ENCODE results near the gene TEDDM1.

Gene TEDDM1

DNA sequence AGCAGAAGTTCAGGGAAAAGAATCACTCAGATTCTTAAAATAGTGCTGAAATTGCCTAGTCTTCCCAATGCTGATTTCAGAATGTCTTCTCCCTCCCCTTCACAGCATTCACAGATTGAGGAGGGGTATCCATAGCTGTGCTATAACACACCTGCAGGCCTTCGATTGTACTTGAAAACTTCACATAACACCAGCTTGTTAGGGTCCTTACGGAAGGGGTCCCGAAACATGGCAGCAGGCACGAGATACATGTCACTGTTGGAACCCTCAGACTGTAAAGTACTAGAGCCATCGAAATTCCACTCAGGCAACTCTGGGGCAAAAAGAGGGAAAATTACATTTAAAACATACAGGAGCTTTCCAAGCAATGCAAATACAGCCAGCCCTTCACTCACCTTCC, 13.5 kb downstream of the TEDDM1 start:
- Histone ChIP-seq H3K36me3 (ENCODE audit: insufficient read depth, insufficient read length, low read length) (peaks cover 88% of the 10 kb centered on the region), H3K9ac (ENCODE audit: insufficient read length, low read depth) (no peak overlapping the region), H3K9me3 (ENCODE audit: insufficient read depth, low read length) (no peaks in the 10 kb centered on the region), H3K4me3 (ENCODE audit: insufficient read length, low read depth) (no peak overlapping the region), H3K27me3 (ENCODE audit: insufficient read depth, insufficient read length) (no peaks in the 10 kb centered on the region), H3K4me1 (ENCODE audit: insufficient read depth, insufficient read length) (no peaks in the 10 kb centered on the region)
- TF ChIP-seq YY1 (IDR thresholded peaks at IDR 0.05; ENCODE audit: insufficient read depth, insufficient read length): no peak
- TF ChIP-seq ZNF274 (IDR thresholded peaks at IDR 0.05; ENCODE audit: low read depth, low read length): no peak
- no peak for TF ChIP-seq SUZ12 (IDR thresholded peaks at IDR 0.05; ENCODE audit: extremely low read depth, insufficient read depth, insufficient read length)
- no peak for DNase-seq (ENCODE audit: low read depth, low spot score)

GRCh38 chr1:182385885-182386853, 14.3 kb downstream of the TEDDM1 start:
- no peak overlapping the region for H3K4me3 ChIP-seq (ENCODE audit: insufficient read length, low read depth)
- TF ChIP-seq YY1 (IDR thresholded peaks at IDR 0.05; ENCODE audit: insufficient read depth, insufficient read length) (no peak), ZNF274 (IDR thresholded peaks at IDR 0.05; ENCODE audit: low read depth, low read length) (no peak), SUZ12 (IDR thresholded peaks at IDR 0.05; ENCODE audit: extremely low read depth, insufficient read depth, insufficient read length) (no peak)
- no peaks in the 10 kb centered on the region for H3K4me1 ChIP-seq (ENCODE audit: insufficient read depth, insufficient read length)
- H3K9me3 ChIP-seq (ENCODE audit: insufficient read depth, low read length): no peaks in the 10 kb centered on the region
- H3K9ac ChIP-seq (ENCODE audit: insufficient read length, low read depth): no peak overlapping the region
- DNase-seq (ENCODE audit: low read depth, low spot score): no peak
- H3K27me3 ChIP-seq (ENCODE audit: insufficient read depth, insufficient read length): no peaks in the 10 kb centered on the region
- peaks cover 92% of the 10 kb centered on the region for H3K36me3 ChIP-seq (ENCODE audit: insufficient read depth, insufficient read length, low read length)

- H3K4me1 ChIP-seq (ENCODE audit: insufficient read depth, insufficient read length): no peaks in the 10 kb centered on the region
- no peaks in the 10 kb centered on the region for H3K27me3 ChIP-seq (ENCODE audit: insufficient read depth, insufficient read length)
- no peak overlapping the region for H3K4me3 ChIP-seq (ENCODE audit: insufficient read length, low read depth)
- H3K9ac ChIP-seq (ENCODE audit: insufficient read length, low read depth): no peak overlapping the region
- TF ChIP-seq ZNF274 (IDR thresholded peaks at IDR 0.05; ENCODE audit: low read depth, low read length) (no peak), YY1 (IDR thresholded peaks at IDR 0.05; ENCODE audit: insufficient read depth, insufficient read length) (no peak), SUZ12 (IDR thresholded peaks at IDR 0.05; ENCODE audit: extremely low read depth, insufficient read depth, insufficient read length) (no peak)
- peaks cover 79% of the 10 kb centered on the region for H3K36me3 ChIP-seq (ENCODE audit: insufficient read depth, insufficient read length, low read length)
- no peak for DNase-seq (ENCODE audit: low read depth, low spot score)
- H3K9me3 ChIP-seq (ENCODE audit: insufficient read depth, low read length): no peaks in the 10 kb centered on the region
These were observed 16.0 kb downstream of the TEDDM1 start for GRCh38 chr1:182384387-182384960.

GRCh38 chr1:182383934-182384333, 16.5 kb downstream of the TEDDM1 start:
- Histone ChIP-seq H3K4me1 (ENCODE audit: insufficient read depth, insufficient read length) (no peaks in the 10 kb centered on the region), H3K36me3 (ENCODE audit: insufficient read depth, insufficient read length, low read length) (peaks cover 74% of the 10 kb centered on the region), H3K9ac (ENCODE audit: insufficient read length, low read depth) (no peak overlapping the region), H3K4me3 (ENCODE audit: insufficient read length, low read depth) (no peak overlapping the region), H3K9me3 (ENCODE audit: insufficient read depth, low read length) (no peaks in the 10 kb centered on the region), H3K27me3 (ENCODE audit: insufficient read depth, insufficient read length) (no peaks in the 10 kb centered on the region)
- TF ChIP-seq YY1 (IDR thresholded peaks at IDR 0.05; ENCODE audit: insufficient read depth, insufficient read length) (no peak), SUZ12 (IDR thresholded peaks at IDR 0.05; ENCODE audit: extremely low read depth, insufficient read depth, insufficient read length) (no peak), ZNF274 (IDR thresholded peaks at IDR 0.05; ENCODE audit: low read depth, low read length) (no peak)
- no peak for DNase-seq (ENCODE audit: low read depth, low spot score)

DNA sequence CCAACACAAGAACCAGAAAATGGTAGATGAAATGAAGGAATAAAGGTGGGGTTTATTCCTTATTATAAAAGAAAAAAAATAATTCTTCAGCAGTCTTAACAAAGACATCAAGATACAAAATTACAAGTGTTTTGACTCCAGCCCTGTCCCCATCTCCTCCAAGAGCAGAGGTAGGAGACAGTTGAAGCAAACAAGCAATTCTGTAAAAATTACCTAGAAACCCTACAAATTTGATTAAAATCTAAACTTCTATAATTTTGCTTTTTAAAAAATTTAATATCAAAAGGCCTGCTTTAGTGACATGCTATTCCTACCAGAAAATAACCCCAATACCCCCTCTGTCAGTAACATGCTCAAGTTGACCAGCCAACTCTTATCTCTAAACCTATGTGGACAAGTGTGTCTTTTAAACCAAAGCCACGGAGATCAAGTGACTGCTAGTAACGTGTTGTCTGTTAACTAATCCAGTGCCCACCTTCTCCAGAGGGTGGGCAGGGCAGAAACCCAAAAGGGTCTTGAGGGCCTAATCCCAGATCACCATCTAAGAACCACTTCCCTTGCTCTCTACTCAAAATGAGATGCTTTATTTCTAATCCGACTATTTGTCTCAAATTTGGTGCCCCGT, 17.3 kb downstream of the TEDDM1 start:
- H3K9ac ChIP-seq (ENCODE audit: insufficient read length, low read depth): no peak overlapping the region
- H3K36me3 ChIP-seq (ENCODE audit: insufficient read depth, insufficient read length, low read length): peaks cover 66% of the 10 kb centered on the region
- no peaks in the 10 kb centered on the region for H3K4me1 ChIP-seq (ENCODE audit: insufficient read depth, insufficient read length)
- DNase-seq (ENCODE audit: low read depth, low spot score): no peak
- no peak for TF ChIP-seq SUZ12 (IDR thresholded peaks at IDR 0.05; ENCODE audit: extremely low read depth, insufficient read depth, insufficient read length)
- no peak for TF ChIP-seq YY1 (IDR thresholded peaks at IDR 0.05; ENCODE audit: insufficient read depth, insufficient read length)
- no peak for TF ChIP-seq ZNF274 (IDR thresholded peaks at IDR 0.05; ENCODE audit: low read depth, low read length)
- H3K27me3 ChIP-seq (ENCODE audit: insufficient read depth, insufficient read length): no peaks in the 10 kb centered on the region
- H3K4me3 ChIP-seq (ENCODE audit: insufficient read length, low read depth): no peak overlapping the region
- no peaks in the 10 kb centered on the region for H3K9me3 ChIP-seq (ENCODE audit: insufficient read depth, low read length)

DNA sequence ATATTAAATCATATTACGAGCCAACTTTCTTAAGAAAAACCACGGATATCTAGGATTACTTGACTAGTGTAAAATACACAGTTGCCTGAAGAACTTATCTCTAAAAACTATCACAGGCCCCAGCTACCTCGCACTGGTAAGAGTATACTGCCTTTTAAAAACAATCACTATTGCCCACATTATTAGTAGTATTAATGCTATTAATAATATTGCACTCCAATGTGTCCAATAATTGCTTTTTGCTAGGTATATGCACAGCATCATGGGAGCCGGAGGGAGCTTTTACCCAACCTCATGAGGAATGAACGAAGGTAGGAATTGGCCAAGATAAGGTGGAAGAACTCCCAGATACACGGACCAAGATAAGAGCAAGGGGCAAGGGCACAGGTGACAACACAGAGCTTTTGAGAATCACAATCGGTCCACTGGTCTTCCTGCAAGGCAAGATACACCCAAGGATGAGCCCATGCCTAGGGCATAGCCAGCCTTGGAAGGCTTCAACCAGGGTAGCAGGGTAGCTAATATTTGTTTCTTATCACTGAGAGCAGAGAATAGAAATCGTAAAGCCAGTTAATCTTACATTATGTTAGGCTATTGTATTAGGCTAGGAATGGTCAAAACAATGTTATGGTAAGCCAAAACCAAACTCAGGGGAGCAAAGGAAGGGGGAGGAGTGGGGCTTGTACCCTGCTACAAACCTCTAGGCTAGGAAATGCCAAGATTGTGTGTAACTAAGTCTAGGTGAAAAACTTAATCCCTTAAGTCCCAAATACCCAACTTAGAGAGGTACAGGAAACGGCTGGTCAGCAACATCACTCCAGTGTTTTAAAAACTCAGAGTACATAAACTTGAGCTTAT, 18.3 kb downstream of the TEDDM1 start:
- peaks cover 56% of the 10 kb centered on the region for H3K36me3 ChIP-seq (ENCODE audit: insufficient read depth, insufficient read length, low read length)
- no peak overlapping the region for H3K4me3 ChIP-seq (ENCODE audit: insufficient read length, low read depth)
- no peak overlapping the region for H3K9ac ChIP-seq (ENCODE audit: insufficient read length, low read depth)
- no peaks in the 10 kb centered on the region for H3K9me3 ChIP-seq (ENCODE audit: insufficient read depth, low read length)
- H3K4me1 ChIP-seq (ENCODE audit: insufficient read depth, insufficient read length): no peaks in the 10 kb centered on the region
- TF ChIP-seq SUZ12 (IDR thresholded peaks at IDR 0.05; ENCODE audit: extremely low read depth, insufficient read depth, insufficient read length) (no peak), YY1 (IDR thresholded peaks at IDR 0.05; ENCODE audit: insufficient read depth, insufficient read length) (no peak), ZNF274 (IDR thresholded peaks at IDR 0.05; ENCODE audit: low read depth, low read length) (no peak)
- DNase-seq (ENCODE audit: low read depth, low spot score): no peak
- no peaks in the 10 kb centered on the region for H3K27me3 ChIP-seq (ENCODE audit: insufficient read depth, insufficient read length)
